Stimulated activated CD8-positive, alpha-beta memory T cell treated with anti-CD3 and anti-CD28 coated beads, Interleukin-7, amount 100 ng/mL, for 24 hours (primary cell): ENCODE measurements around the gene NPRL2.
A peak's percentile ranks its signal among the peaks of the same experiment; 100 is the strongest.
"Not testable (repeated sequence)": the region's sequence is repeated elsewhere in the genome, so short reads cannot be mapped to it uniquely, and the experiment has no call there.

Source experiments
- DNase-seq: peaks from one replicate; pipeline ENCODE4 v3.0.0-alpha.2; 2020; ENCODE audit warnings: low read depth

Gene NPRL2

DNA sequence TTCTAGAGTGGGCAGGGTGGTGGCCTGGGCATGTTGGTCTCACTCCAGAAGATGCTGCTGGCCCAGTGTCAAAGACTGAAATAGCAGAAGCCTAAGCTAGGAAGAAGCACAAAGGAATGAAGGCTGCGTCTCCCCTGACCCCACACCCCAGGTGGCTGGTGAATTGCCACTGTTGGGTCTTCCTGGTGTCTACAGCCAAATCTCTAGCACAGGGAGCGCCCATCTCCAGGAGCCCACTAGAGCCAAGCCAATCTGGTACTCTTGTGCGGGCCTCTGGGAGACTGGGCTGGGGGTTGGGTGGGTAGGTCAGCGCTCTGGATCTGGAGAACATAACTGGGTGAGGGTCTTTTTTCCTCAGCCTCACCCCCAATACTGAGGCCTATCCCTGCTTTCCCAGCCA, 23.4 kb downstream of the NPRL2 start:
- no peak for DNase-seq

DNA sequence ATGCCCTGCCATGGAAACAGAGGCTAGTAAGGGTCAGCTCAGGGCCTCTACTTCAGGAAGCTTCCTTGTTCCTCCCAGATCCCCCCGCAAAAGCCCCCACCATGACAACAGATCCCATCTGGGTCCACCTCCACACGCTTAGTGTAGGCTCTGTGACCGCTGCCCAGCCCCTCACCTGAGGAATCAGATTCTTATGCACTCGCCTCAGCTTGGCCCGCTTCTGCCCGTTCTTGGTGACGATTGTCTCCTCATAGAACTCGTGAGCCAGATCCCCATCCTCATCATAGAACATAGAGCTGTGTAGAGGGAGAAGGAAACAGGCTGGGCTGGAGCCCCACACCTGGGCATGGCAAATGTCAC, 24.4 kb downstream of the NPRL2 start:
- DNase-seq = no peak

DNA sequence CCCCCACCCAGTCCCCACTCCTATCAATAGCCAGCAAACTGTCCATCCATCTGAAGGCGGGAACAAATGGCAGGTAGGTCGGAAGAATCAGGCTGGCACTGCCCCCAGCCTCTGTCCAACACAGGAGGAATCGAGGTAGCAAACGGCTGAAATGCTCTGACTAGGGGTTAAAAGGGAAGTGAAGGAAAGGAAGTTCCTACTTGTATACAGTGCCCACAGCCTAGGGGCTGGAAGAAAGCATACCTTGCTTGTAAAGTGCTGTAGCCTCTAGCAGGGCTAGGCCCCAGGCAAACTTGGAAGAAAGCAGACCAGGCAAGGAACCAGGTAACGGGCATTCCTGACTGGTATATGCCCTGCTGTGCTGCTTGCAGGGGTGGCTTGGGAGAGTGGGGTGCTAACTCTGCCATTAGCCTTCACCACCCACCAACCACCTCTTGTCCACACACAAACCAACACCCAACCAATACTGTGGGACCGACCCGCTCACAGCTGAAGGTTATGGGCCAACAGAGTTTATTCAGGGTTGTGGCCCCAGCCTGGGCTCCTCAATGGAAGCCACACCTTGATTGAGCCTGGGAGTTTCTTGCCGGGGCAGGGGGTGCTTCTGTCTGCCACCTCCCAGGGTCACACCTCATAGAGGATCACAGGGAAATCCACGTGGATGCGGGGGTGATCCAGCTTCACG, 24.9 kb downstream of the NPRL2 start:
- DNase-seq = no peak

DNA sequence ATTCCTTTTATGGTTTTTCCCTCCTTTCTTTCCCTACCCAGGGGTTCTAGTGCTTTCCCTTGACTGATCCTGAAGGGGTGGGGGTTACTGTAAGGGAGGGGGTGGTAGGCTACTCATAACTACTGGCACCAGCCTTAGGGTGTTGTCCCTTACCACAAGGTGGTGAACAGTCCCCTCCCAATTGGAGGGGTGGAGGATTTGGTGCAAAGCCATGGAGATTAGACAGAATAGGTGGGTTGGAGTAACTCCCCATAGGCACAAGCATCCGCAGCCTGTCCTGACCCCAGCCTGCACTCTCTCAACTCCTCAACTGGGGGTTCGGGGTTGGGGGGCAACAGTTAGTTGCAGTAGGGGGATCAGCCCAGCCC, 25.5 kb downstream of the NPRL2 start:
- DNase-seq = no peak

DNA sequence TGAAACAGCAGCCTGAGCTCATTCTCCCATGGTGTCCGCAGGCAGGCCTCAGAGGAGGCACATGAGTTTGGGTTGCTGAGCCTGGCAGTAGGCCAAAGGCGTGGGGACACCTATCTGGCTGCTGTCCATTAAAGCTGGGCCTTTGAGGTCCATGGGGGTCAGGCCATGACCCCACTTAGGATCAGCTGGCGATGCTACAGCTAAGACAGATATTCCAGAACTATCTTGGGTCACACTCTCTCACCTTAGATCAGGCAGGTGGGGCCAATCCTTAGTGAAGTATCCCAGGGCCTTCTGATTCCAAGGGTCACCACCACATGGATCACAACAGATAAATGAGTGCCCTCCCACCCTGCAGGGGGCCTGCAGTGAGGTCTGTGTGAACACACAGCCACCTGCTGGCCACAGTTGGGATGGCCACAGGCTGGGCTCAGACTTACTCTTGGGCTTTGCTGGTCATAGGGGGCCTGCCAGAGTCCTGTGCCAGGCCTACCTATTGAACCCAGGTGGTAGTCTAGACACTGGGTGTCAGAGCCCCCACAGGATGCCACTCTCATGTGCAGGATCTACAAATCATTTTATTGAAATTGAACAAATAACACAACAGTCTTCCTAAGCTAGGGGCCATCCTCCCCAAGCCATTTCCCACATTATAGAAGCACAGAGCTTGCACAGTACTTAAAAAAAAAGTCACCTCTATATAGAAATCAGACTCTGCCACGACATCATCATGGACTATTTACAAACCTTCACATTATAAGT, 26.0 kb downstream of the NPRL2 start:
- no peak for DNase-seq

DNA sequence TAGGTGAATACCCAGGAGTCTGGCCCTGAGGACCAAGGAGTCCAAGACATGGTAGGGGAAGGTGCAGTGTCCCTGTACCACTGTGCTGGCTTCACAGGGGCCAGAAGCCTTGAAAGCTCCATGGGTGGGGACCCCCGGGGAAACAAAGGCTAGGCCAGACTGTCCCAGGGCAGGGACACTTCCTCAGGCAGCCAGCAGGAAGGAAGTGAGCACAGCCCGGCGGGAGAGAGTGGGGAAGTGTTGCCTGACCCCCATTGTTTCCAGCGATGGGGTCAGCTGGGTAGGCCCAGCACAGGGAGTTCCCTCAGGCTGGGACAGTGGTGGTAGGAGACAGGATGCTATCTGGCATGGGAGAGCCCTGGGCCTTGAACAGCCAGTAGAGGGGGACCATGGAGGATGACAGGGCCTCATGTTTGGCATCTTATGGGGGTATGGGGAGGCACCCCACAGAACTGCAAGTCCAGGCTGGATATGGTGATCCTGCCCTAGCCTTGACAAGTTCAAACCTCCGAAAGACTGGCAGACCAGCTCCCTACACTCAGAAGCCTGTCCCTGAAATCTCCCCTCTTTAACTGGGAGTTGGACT, 26.9 kb downstream of the NPRL2 start:
- no peak for DNase-seq

DNA sequence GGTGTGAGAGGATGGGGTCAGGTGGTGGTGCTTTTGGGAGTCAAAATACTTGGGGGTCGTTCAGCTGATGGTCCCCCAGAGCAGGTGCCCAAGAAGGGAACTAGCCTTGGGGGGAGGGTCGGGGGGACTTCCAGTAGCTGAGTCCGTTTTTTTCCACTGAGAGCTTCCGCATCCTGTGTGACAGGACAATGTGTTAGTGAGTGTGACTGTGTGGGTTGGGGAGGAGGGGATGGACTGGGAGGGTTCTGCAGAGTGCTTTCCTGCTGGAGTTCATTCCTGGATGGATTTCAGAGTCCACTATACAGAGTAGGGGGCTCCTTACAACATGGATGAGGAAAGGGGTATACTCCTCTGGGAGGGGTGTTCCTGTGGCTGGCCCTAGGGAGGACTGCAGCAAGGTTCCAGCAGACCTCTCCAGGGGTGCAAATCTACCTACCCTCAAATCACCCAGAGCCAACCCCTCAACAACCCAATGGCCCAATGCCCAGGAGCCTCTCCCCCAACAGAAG, 27.4 kb downstream of the NPRL2 start:
- DNase-seq = no peak

DNA sequence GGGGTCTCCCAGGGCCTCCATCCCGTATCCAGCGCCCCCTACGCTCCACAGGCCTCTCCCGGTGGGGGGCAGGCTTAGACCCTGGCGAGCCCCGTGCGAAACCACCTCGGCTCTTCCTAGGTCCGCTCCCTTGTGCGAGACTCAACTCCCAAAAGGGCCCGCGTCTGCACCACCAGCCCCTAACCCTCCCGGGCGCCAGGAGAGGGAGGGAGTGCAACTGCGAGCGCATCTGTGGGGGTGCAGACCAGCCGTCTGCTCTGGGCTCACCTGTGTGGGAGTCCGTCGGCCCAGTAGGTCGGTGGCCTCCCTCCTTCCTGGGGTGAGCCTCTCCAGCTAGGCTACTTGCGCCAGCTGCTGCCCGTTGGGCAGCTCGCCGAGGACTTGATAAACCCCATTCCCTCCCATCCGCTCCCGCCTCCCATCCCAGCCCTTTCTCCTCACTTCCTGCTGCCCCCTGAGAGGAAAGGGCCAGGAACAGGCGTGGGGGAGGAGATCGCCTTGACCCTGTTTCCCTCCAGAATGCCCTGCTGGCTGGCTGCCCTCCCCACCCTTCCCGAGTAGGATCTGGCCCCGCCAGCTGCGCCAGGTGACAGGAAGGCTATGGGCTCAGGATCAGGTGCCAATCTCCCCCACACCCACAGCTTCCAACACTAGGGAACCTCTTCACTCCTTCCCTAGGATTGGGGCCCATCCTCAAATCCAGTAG, 28.0 kb downstream of the NPRL2 start, which contains the start of gene HYAL2:
Gene HYAL2, minus strand, starts transcription at position 360 of the 706 bp plus-strand sequence. CDS start 2,256 bp downstream, outside the sequence.
- DNase-seq = no peak

DNA sequence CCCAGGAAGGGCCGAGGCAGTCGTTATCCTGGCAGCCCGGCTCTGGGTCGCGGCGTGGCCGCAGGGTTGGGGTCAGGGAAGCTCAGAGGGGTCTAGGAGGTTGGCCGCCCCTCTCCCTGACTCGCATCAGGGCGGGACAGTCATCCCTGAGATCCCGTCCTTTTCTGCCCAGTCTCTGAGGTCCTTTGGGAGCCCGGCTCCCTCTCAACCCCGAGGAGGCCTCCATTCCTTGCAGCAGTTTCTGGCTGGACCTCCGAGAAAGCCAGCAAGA, 28.5 kb downstream of the NPRL2 start:
- no peak for DNase-seq

DNA sequence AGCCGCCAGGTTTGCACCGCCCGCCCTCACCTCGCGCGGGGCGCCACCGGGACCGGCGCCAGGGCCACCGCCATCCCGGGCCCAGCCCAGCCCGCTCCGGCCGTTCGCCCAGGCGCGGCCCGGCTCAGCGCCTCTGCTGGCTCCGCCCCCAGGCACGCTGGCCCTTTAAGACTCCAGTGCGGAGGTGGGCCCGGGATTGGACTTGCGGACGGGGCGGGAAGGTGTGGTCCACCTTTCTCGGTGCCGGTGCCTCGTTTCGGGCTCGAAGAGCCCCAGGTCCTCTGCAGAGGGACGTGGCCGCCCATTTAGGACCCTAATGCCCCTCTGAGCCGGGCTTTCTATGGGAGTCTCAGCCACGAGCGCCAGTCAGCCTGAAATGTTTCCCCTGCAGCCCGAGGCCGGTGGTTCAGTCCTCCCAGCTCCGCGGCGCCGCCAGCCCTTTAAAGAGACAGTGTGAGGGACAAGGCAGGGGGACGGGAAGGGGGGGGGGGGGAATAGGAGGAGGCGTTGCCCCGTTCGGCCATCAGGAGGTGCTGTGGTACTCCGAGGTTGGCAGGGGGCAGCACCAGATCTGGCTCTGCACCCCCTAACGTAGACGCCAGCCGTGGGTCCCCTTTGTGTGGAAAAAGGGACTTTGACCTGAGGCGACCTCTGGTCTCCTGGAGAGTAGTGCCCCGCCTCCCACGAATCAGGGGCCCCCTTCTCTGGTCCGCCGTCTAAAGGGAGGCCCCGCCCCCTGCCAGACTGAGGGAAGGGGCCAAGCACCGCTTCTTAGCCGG, 29.1 kb downstream of the NPRL2 start:
- DNase-seq = peak; percentile 66

DNA sequence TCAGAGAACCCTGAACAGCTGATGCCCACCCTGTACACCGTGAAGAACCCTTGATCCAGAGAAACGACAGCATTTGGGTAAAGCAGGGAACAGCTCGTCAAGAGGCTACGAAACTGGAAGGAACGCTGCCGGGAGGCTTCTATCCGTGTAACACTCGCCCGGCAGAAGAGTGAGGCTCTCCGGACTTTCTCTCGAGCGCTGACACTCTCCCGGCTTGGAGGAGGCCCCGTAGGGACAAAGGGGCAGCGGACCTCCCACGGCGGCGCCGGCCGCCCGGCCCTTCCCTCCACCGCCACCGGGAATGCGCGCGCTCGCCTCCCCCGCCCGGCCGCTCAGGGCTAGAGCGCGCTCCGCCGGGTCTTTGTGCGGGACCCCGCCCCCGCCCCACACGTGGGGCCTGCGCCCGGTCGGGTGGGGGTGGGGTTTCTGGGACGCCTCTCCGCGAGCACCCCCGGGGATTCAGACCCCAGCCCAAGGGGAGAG, 29.7 kb downstream of the NPRL2 start:
- DNase-seq = no peak

DNA sequence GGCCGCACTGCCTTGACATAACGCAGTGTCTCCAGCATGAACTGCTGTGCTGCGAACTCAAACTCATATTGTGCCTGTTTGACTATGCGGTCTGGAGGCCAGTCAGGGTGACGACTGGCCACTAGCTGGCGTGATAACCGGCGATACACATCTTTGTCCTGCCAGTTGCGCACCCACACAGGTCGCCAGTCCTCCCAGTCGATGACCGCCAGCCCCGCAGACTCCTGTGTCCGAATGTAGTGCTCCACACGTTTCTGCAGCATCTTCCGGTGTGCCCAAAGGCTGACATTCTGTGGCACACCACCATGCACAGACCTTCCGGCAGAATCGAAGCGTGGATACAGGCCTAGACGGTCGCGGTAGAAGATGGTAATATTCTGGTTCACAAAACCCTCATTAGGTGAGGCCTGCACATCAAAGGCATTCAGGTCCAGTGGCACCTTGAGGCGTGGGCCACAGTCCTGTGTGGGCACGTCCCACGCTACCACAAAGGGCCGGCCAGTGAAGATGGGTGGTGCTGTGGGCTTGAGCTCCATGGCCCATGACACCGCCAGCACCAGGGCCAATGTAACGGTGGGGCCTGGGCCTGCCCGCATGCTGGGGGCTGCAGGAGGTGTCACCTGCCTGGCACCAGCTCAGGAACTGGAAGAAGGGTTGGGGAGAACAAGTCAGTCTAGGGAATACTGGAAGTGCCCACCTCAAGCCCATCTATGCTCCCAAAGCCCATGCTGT, 30.5 kb downstream of the NPRL2 start:
- no peak for DNase-seq

DNA sequence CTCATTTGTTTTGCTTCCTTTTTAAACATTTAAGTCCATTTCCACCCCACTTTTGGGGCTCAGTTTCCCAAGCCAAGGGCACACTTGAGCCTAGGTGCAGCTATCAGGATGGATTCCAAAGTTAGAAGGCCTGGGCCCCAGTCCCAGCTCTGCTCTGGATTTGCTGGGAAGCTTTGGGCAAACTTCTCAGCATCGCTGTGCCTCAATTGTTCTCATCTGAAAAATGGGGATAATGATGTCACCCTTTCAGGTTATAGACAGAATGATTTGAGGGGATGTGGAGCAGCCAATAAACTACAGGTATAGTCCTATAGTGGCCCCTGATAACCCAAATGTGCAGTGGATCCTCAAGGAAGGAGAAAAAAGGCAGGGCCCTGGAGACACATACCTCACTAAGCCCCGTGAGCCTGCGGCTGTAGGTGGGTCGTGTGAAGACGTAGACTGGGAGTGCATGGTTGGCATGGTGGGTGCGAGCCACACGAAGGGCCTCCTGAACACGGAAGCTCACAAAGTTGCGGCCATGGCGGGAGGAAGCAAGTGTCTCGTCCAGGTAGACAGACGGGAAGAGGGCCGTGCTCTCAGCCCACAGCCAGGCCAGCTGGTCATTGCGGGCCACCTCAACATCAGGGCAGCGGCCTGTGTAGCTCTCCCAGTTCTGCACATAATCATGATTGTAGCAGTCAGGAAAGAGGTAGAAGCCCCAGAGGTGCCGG, 31.2 kb downstream of the NPRL2 start:
- no peak for DNase-seq

DNA sequence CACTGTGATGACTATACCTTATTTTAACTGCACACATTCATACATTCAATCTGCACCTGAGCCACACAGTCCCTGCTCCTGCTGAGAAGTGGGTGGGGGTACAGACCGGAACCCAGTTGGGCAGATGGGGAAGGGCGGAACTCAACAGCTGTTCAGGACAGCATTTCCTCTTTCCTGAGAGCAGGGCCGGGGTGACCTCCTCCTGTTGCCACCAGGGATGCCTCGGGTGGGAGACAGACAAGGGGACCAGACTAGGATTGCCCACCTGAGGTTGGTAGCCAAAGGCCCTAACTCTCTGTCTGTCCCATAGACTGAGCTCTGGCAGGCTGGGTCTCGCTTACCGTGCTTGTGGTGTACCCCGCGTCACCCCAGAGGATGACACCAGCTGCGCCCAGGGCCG, 32.0 kb downstream of the NPRL2 start:
- no peak for DNase-seq

DNA sequence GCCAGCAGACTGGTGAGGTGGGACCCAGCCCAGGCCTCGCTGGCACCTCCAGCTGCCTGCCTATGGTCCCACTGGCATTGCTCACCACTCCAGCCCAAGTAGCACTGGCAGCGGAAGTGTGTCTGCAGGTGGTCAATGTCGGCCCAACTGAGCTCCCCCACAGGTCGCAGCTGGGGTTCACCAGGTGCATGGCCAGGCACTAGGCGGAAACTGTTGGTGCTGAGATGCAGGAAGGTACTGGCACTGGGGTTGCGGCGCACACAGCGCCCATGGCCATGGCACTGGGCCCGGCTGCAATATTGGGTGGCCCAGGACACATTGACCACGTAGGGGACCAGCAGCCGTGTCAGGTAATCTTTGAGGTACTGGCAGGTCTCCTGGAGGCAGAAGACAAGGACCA, 32.4 kb downstream of the NPRL2 start:
- no peak for DNase-seq

DNA sequence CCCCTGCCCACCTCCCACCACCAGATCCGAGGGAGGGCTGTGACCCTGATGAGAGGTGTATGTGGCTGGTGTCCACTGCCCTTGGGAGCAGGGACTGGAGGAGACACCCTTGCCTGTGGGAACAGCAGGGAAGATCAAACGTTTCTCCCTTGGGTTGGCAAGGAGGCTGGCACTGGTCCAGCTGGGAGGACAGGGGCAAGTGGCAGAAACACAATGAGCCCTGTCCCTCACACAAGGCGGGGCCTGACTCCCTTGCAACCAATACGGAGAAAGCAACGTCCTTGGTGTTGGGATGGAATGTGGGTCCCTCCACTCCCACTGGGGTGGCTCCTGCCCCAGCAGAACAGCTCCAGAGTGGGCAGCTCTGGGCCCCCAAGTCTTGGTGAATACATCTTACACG, 33.3 kb downstream of the NPRL2 start:
- no peak for DNase-seq

DNA sequence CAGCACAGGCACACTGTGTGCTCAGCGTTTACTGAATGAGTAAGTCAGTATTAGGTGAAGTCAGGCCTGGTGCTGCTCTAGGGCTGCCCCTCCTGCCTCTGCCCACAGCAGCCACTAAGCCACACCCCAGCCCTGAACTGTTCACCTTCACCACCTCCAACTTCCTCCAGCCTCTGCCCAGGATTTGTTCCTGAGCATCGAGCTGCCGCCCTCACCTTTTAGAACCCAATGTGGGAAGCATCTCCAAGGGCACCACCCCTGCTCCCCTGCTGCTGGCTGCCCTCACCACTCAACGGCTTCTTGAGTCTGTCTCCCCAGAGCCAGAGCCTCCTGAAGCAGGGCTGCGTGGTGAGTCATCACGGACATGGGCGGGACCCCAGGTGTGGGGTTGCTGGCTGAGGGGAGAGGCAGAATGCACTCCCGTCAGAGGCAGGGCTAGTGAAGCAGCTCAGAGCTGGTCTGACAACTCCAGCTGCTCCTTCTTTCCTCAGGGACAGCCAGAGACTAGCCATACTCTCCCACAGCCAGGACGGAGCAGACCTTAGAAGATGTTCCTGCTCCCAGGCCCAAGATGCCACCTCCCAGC, 33.8 kb downstream of the NPRL2 start:
- no peak for DNase-seq

DNA sequence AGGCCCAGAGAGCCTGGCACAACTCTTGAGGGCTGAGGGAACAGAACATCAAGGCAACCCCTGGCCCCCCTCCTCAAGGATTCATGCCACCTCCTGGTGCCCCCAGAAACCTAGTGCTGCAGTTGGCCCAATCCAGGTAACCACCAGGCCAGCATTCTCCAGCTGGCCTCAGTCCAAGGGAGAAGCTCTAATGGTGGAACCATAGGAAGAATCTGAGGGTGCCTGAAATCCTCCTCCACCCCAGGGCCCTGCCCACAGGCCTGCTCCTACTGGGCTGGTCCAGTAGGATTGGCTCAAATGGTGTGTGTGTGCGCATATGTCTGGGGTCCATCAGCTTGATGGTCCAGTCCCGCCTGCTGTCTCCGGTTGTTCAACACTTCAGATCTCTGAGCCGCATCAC, 35.8 kb downstream of the NPRL2 start:
- DNase-seq = no peak

DNA sequence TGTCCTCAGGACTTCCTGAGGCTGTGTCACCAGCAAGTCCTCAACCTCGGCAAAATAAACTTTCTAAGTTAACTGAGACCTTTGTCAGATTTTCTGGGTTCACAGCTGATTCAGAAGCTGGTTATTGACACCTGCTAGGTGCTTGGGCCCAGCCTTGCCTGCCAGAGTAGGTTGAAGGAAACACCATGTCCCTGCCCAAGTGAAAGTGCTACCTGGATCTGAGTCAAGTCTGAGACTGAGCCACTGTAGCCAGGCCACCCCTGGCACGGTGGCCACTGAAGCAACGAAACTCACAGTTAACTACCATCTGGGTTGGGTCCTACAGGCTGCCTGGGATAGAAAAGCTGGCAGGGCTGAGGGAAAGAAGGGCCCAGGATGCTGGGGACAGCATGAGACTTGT, 36.2 kb downstream of the NPRL2 start:
- DNase-seq = no peak

DNA sequence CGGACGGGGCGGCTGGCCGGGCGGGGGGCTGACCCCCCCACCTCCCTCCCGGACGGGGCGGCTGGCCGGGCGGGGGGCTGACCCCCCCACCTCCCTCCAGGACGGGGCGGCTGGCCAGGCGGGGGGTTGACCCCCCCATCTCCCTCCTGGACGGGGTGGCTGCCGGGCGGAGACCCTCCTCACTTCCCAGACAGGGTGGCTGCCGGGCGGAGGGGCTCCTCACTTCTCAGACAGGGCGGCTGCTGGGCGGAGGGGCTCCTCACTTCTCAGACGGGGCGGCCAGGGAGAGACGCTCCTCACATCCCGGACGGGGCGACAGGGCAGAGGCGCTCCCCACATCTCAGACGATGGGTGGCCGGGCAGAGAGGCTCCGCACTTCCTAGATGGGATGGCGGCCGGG, 38.5 kb downstream of the NPRL2 start:
- DNase-seq = not testable (repeated sequence)
